CD8-positive, alpha-beta memory T cell (primary cell): ENCODE results near the gene SCARF2. TPM values are rescaled to one million over a fixed set of nuclear protein-coding genes. Genes with fewer than 3 reads are reported as not detected.

Experiments used
- CTCF ChIA-PET: fragments of 350-600 bp; sonication (Branson Sonifier 250); formaldehyde crosslinking; loops from one replicate; lab custom pipeline; 2021; ENCODE audit warnings: antibody characterized with exemption; lab: Charles Lee
- POLR2A ChIA-PET: fragments of 350-600 bp; sonication (Branson Sonifier 250); formaldehyde crosslinking; loops from one replicate; lab custom pipeline; 2021; ENCODE audit warnings: antibody characterized with exemption; lab: Charles Lee
- DNase-seq, 5 donors: peaks; one replicate each; pipeline versions ENCODE4 v3.0.0 to v3.0.0-alpha.2; 2020 to 2022; ENCODE audit warnings: mixed read lengths in 1 of 5
- H3K27ac ChIP-seq: one replicate; pipeline ENCODE4 v1.7.0; 2013; ENCODE audit warnings: low read depth, mild to moderate bottlenecking, low read length, moderate library complexity
- H3K27me3 ChIP-seq: 2 replicates; pipeline ENCODE4 v1.7.0; 2013; ENCODE audit warnings: low read length, mild to moderate bottlenecking; ENCODE audit not compliant: insufficient read depth, poor library complexity, severe bottlenecking
- H3K36me3 ChIP-seq: 2 replicates; pipeline ENCODE4 v1.7.0; 2013; ENCODE audit warnings: mild to moderate bottlenecking, low read length, moderate library complexity; ENCODE audit not compliant: insufficient read depth
- H3K4me1 ChIP-seq: 2 replicates; pipeline ENCODE4 v1.7.0; 2013; ENCODE audit warnings: mild to moderate bottlenecking, low read length, moderate library complexity; ENCODE audit not compliant: insufficient read depth
- H3K4me3 ChIP-seq: 2 replicates; pipeline ENCODE4 v1.7.0; 2013; ENCODE audit warnings: mild to moderate bottlenecking, low read length
- H3K9me3 ChIP-seq: 2 replicates; pipeline ENCODE4 v1.7.0; 2013; ENCODE audit warnings: mild to moderate bottlenecking, low read length
- H3K27ac Mint-ChIP-seq, 8 donors: one replicate each; pipeline ENCODE4 v1.8.0; 2020 to 2021; ENCODE audit warnings: mixed read lengths in 8 of 8, mild to moderate bottlenecking in 6 of 8, inconsistent platforms in 3 of 8, moderate library complexity in 3 of 8
- H3K27me3 Mint-ChIP-seq, 2 donors: one replicate each; pipeline ENCODE4 v1.8.0; 2020 to 2021; ENCODE audit warnings: mixed read lengths in 2 of 2, mild to moderate bottlenecking in 1 of 2, moderate library complexity in 1 of 2
- H3K36me3 Mint-ChIP-seq, 3 donors: one replicate each; pipeline ENCODE4 v1.8.0; 2020 to 2021; ENCODE audit warnings: mixed read lengths in 3 of 3, inconsistent platforms in 1 of 3, mild to moderate bottlenecking in 1 of 3
- H3K4me1 Mint-ChIP-seq, 3 donors: one replicate each; pipeline ENCODE4 v1.8.0; 2020 to 2021; ENCODE audit warnings: mixed read lengths in 3 of 3, inconsistent platforms in 1 of 3, mild to moderate bottlenecking in 1 of 3
- H3K4me3 Mint-ChIP-seq, 7 donors: one replicate each; pipeline ENCODE4 v1.8.0; 2020 to 2021; ENCODE audit warnings: mixed read lengths in 7 of 7, mild to moderate bottlenecking in 6 of 7, moderate library complexity in 4 of 7, inconsistent platforms in 2 of 7
- H3K9me3 Mint-ChIP-seq, 5 donors: one replicate each; pipeline ENCODE4 v1.8.0; 2020 to 2022; ENCODE audit warnings: mixed read lengths in 5 of 5, mild to moderate bottlenecking in 3 of 5, moderate library complexity in 2 of 5, inconsistent platforms in 1 of 5
- polyA plus RNA-seq: library from polyadenylated mRNA; unstranded; fragments of 300-500 nt; fragmentation: Illumina TruSeq; gene quantifications from one replicate; pipeline ENCODE4 v1.2.3, GENCODE V29; 2021
- total RNA-seq, 2 experiments: library from RNA; stranded (reverse); gene quantifications; one replicate each; pipeline ENCODE4 v1.2.3, GENCODE V29; 2021

SCARF2 gene
- total and polyA plus RNA-seq, 3 experiments from 2014 or later = 0.31 to 1.5 (median 0.50) TPM

DNA sequence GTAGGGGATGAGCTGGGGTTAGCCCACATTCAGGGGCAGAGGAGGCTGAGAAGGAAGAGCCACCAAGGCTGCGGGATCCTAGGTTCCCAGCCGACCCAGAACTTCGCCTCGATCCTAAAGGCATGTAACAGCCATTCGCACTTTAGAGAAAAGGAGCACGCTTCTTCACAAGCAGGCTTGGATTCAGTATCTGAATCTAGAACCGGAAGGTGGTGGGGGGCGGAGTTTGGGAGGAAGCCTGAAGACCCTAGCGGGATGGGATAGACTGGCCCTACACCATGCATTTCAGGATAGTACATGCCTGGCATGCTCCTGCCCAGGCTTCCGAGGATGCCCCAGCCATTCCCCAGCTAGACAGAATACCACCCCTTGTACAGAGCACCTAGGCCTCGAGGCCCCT lies 4.4 kb downstream of the SCARF2 start:
- peak in 1 of 5 donors; percentile 9 for DNase-seq
- H3K9me3 Mint-ChIP-seq = no peaks in the 10 kb centered on the region
- CTCF ChIA-PET = interaction anchor here (0.9 to 1.2 kb wide), 2 partner anchors 9 to 15 kb away, joined by 3 read pairs; no protein-coding TSS in a partner anchor
- POLR2A ChIA-PET = interaction anchor here (2.3 kb wide), 1 partner anchor 21 kb away, joined by 5 read pairs; no protein-coding TSS in a partner anchor
- peak overlapping the region in 1 of 8 donors; percentile 7 for H3K27ac Mint-ChIP-seq
- peak overlapping the region in 4 of 7 donors; percentile 17 to 46 (median 40) for H3K4me3 Mint-ChIP-seq
- Histone ChIP-seq H3K27ac (no peak overlapping the region), H3K9me3 (no peaks in the 10 kb centered on the region), H3K27me3 (peaks cover 37% of the 10 kb centered on the region), H3K4me3 (no peak overlapping the region), H3K4me1 (peaks cover 39% of the 10 kb centered on the region), H3K36me3 (no peaks in the 10 kb centered on the region)
- H3K36me3 Mint-ChIP-seq = no peaks in the 10 kb centered on the region
- H3K4me1 Mint-ChIP-seq = peaks cover 13 to 52% (median 21%) of the 10 kb centered on the region in 3 donors
- H3K27me3 Mint-ChIP-seq = peaks cover 30 to 43% of the 10 kb centered on the region in 2 donors

DNA sequence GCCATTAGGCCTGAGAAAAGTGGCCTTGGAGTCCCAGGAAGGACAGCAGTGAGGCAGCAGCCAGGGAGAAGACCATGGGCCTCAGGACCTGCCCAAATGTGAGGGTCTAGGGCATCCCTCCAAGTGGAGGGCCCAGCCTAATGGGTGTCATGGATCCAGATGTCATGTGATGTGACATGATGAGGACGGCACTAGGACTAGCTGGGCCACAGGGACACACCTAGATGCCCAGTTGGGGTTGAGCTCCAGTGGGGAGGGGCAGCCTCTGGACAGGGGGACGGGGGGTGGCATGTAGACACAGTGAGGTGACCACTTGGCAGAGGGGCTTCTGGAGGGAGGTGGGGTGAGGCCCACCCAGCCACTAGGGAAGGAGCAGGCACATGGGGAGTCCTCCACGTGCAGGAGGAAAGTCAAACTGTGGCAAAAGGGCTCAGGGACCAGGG lies 5.4 kb downstream of the SCARF2 start:
- Histone ChIP-seq H3K27me3 (peaks cover 33% of the 10 kb centered on the region), H3K4me1 (peaks cover 35% of the 10 kb centered on the region)
- DNase-seq = peak in 1 of 5 donors; percentile 46

GRCh38 chr22:20431511-20432192 lies 6.0 kb downstream of the SCARF2 start:
- Histone ChIP-seq H3K36me3 (no peaks in the 10 kb centered on the region), H3K9me3 (no peaks in the 10 kb centered on the region), H3K27me3 (peaks cover 33% of the 10 kb centered on the region), H3K4me1 (peaks cover 29% of the 10 kb centered on the region), H3K27ac (no peak overlapping the region), H3K4me3 (peak overlapping the region; percentile 82)
- Mint-ChIP-seq H3K4me3 (peak overlapping the region; percentile 32 to 86 (median 46)), H3K4me1 (peaks cover 11 to 52% (median 14%) of the 10 kb centered on the region in 3 donors), H3K27ac (peak overlapping the region in 1 of 8 donors; percentile 70), H3K36me3 (no peaks in the 10 kb centered on the region), H3K9me3 (no peaks in the 10 kb centered on the region), H3K27me3 (peaks cover 26 to 39% of the 10 kb centered on the region in 2 donors)
- ChIA-PET POLR2A (no interaction called here), CTCF (interaction anchor here (1.0 to 5.3 kb wide), 3 partner anchors 13 to 77 kb away, joined by 3 to 38 read pairs (median 4); no protein-coding TSS in a partner anchor)
- peak in 1 of 5 donors; percentile 45 for DNase-seq

More for the DNA sequence above, 5.4 kb downstream of the SCARF2 start:
- peak overlapping the region in 5 of 7 donors; percentile 41 to 84 (median 46) for H3K4me3 Mint-ChIP-seq
- no peaks in the 10 kb centered on the region for H3K36me3 Mint-ChIP-seq
- H3K9me3 ChIP-seq = no peaks in the 10 kb centered on the region
- H3K9me3 Mint-ChIP-seq = no peaks in the 10 kb centered on the region
- CTCF ChIA-PET = interaction anchor here (0.9 to 1.4 kb wide), 3 partner anchors 10 to 77 kb away, joined by 3 to 4 read pairs (median 3); no protein-coding TSS in a partner anchor
- no peak overlapping the region for H3K27ac ChIP-seq
- peaks cover 30 to 40% of the 10 kb centered on the region in 2 donors for H3K27me3 Mint-ChIP-seq
- no peak overlapping the region for H3K4me3 ChIP-seq
- H3K27ac Mint-ChIP-seq = no peak overlapping the region
- POLR2A ChIA-PET = no interaction called here
- no peaks in the 10 kb centered on the region for H3K36me3 ChIP-seq
- H3K4me1 Mint-ChIP-seq = peaks cover 13 to 53% (median 19%) of the 10 kb centered on the region in 3 donors

- H3K9me3 Mint-ChIP-seq = no peaks in the 10 kb centered on the region
- H3K4me1 ChIP-seq = peaks cover 28% of the 10 kb centered on the region
- H3K27me3 ChIP-seq = peaks cover 29% of the 10 kb centered on the region
- H3K27me3 Mint-ChIP-seq = peaks cover 24 to 37% of the 10 kb centered on the region in 2 donors
- H3K4me3 Mint-ChIP-seq = peak overlapping the region; percentile 77 to 92 (median 86)
- H3K4me1 Mint-ChIP-seq = peaks cover 11 to 54% (median 14%) of the 10 kb centered on the region in 3 donors
- peak; percentile 35 to 73 (median 47) for DNase-seq
- no peak overlapping the region for H3K27ac Mint-ChIP-seq
- H3K36me3 Mint-ChIP-seq = no peaks in the 10 kb centered on the region
- H3K4me3 ChIP-seq = peak overlapping the region; percentile 82
- H3K27ac ChIP-seq = no peak overlapping the region
- no peaks in the 10 kb centered on the region for H3K9me3 ChIP-seq
- H3K36me3 ChIP-seq = no peaks in the 10 kb centered on the region
- POLR2A ChIA-PET = interaction anchor here (2.4 kb wide), 1 partner anchor 33 kb away, joined by 16 read pairs; no protein-coding TSS in a partner anchor
- CTCF ChIA-PET = interaction anchor here (0.7 to 5.3 kb wide), 5 partner anchors 12 to 127 kb away, joined by 3 to 38 read pairs (median 3); no protein-coding TSS in a partner anchor
These were observed 6.7 kb downstream of the SCARF2 start for GRCh38 chr22:20430720-20431510.

DNA sequence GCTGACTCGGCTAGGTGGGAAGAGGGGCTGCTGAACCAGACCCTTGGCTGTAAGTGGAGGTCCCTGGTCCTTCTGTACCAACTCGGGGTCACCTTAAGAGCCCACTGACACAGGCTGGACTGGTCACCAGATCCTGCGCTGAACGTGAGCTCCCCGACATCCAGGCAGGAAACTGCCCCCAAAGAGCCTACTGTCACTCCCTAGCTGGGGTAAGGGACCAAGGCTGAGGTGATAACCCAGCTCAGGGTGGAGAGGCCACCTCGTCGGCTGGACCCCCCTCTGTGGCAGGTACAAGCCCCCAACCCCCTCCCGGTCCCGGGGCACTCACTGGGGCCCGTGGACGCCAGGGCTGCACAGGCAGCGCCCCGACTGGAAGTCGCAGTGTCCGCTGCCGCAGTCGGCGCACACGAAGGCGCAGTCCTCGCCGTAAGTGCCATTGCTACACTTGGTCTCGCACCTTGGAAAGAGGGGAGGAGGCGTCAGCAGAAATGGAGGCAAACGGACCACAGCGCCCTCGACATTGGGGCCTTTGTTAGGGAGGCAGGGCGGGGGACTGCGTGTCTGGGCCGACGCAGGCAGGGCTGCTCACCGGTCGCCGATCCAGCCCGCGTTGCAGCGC lies 7.4 kb downstream of the SCARF2 start:
- Histone ChIP-seq H3K4me1 (peaks cover 28% of the 10 kb centered on the region), H3K27ac (no peak overlapping the region), H3K4me3 (peak overlapping the region; percentile 82), H3K9me3 (no peaks in the 10 kb centered on the region), H3K27me3 (peaks cover 22% of the 10 kb centered on the region), H3K36me3 (no peaks in the 10 kb centered on the region)
- peak overlapping the region; percentile 77 to 93 (median 86) for H3K4me3 Mint-ChIP-seq
- peak overlapping the region in 1 of 8 donors; percentile 35 for H3K27ac Mint-ChIP-seq
- H3K9me3 Mint-ChIP-seq = no peaks in the 10 kb centered on the region
- peaks cover 17 to 30% of the 10 kb centered on the region in 2 donors for H3K27me3 Mint-ChIP-seq
- DNase-seq = peak in 1 of 5 donors; percentile 53
- ChIA-PET POLR2A (interaction anchor here (0.6 to 2.4 kb wide), 2 partner anchors 34 to 127 kb away, joined by 3 to 16 read pairs; no protein-coding TSS in a partner anchor), CTCF (interaction anchor here (0.7 to 5.3 kb wide), 4 partner anchors 12 to 127 kb away, joined by 3 to 38 read pairs (median 4); no protein-coding TSS in a partner anchor)
- H3K36me3 Mint-ChIP-seq = no peaks in the 10 kb centered on the region
- H3K4me1 Mint-ChIP-seq = peaks cover 11 to 49% (median 14%) of the 10 kb centered on the region in 3 donors

DNA sequence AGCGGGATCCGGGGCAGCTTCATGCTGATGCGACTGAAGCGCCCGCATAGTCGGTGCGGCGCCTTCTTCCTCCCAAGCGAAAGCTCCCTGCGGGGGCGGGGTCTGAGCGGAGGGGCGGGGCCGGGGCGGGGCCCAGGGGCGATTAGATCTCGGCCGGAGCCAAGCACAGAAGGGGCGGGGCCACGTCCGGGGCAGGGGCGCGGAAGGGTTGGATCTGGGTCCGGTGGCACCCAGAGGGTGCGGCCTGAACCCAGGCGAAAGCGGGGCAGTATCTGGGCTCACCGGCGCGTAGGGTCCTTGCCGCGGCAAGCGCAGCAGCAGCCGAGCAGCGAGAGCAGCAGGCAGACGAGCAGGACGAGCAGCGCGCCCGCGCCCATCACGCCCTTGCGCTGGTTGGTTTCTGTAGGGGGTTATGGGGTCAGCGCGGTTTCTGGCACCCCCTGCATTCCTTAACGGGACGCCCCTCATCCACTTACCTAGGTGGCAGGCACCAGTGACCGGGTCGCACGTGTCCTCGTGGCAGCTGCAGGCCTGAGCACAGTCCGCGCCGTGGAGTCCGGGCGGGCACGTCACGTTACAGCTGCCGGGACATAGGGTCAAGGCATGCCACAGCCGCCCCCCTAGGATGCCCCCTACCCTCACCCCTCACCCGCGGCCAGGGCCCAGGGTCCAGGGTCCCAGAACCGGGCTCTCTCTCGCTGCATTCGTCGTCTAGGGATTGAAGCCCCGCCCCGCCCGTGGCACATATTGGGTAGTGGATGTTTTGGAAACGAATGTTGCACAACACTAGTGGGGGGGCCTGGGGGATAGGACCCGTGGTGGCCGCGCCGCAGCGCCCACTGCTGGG lies 8.1 kb downstream of the SCARF2 start:
- ChIA-PET CTCF (interaction anchor here (0.7 to 5.3 kb wide), 5 partner anchors 11 to 128 kb away, joined by 3 to 38 read pairs (median 5); no protein-coding TSS in a partner anchor), POLR2A (interaction anchor here (0.6 to 2.4 kb wide), 3 partner anchors 27 to 128 kb away, joined by 3 to 16 read pairs (median 3); no protein-coding TSS in a partner anchor)
- Mint-ChIP-seq H3K27ac (peak overlapping the region in 7 of 8 donors; percentile 32 to 86 (median 80)), H3K9me3 (no peaks in the 10 kb centered on the region), H3K36me3 (no peaks in the 10 kb centered on the region), H3K4me3 (peak overlapping the region; percentile 77 to 93 (median 86)), H3K27me3 (peaks cover 10 to 23% of the 10 kb centered on the region in 2 donors), H3K4me1 (peaks cover 11 to 49% (median 14%) of the 10 kb centered on the region in 3 donors)
- H3K27ac ChIP-seq = peak overlapping the region; percentile 24
- peak overlapping the region; percentile 82 for H3K4me3 ChIP-seq
- peak; percentile 73 to 87 (median 81) for DNase-seq
- H3K27me3 ChIP-seq = peaks cover 15% of the 10 kb centered on the region
- H3K36me3 ChIP-seq = no peaks in the 10 kb centered on the region
- peaks cover 28% of the 10 kb centered on the region for H3K4me1 ChIP-seq
- no peaks in the 10 kb centered on the region for H3K9me3 ChIP-seq
